ENCODE data around the gene MACROD2. TPM values are rescaled to one million over a fixed set of nuclear protein-coding genes. Genes with fewer than 3 reads are reported as not detected.
"Not testable (repeated sequence)": the region's sequence is repeated elsewhere in the genome, so short reads cannot be mapped to it uniquely, and the experiment has no call there.

Gene MACROD2
- total RNA-seq, 4 donors from 2014 or later: 12.6 to 60.3 (median 18.9) TPM

DNA sequence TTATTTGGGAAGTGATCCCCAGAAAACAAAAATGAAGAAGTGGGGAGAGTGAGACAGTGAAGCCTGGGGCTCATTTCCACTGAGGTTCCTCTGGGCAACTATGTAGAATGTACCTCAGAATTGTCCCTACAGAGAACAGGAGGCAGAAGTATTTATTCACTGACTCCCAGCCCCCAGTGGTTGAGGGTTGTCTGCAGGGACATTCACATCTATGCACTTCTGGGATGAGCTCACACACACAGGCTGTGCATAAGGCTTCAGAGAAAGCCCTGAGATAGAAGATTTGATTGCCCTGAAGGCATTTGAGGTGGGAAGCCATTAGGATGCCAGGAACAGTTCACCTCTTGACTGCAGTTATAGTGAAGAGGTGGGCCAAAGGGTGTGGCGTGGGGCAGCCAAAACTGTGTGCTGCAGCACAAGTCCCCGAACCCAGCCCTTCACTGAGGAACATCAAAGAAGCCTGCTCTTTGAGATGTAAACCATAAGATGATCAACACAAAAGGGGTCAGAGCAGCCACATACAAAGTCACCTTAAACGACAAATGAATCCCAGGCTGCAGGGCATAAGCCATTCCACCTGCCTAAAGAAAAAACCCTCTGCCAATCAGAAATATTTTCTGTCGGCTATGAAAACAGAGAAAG, 1195.9 kb downstream of the MACROD2 start:
- 57% methylated on average over 4 of the region's 4 CpGs for WGBS
- no peak overlapping the region for H3K27ac ChIP-seq

DNA sequence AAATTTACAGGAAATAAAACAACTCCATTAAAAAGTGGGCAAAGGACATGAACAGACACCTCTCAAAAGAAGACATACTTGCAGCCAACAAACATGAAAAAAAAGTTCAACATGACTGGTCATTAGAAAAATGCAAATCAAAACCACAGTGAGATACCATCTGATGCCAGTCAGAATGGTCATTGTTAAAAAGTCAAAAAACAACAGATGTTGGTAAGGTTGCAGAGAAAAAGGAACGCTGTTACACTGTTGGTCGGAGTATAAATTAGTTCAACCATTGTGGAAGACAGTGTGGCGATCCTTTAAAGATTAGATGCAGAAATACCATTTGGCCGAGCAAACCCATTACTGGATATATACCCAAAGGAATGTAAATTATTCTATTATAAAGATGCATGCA, 1200.1 kb downstream of the MACROD2 start:
- Histone ChIP-seq H3K4me1 (no peaks in the 10 kb centered on the region), H3K36me3 (no peaks in the 10 kb centered on the region), H3K9me3 (no peaks in the 10 kb centered on the region), H3K27ac (no peak overlapping the region), H3K27me3 (no peaks in the 10 kb centered on the region), H3K4me3 (no peak overlapping the region)
- over 99% methylated on average over 4 of the region's 4 CpGs for WGBS
- no peak for DNase-seq (ENCODE audit: low spot score in 2 of 2)
- no peak for TF ChIP-seq EP300 (IDR thresholded peaks at IDR 0.05)
- TF ChIP-seq POLR2A (IDR thresholded peaks at IDR 0.05): no peak
- no peak for TF ChIP-seq POLR2AphosphoS5 (IDR thresholded peaks at IDR 0.05)
- TF ChIP-seq, protein P1, sequence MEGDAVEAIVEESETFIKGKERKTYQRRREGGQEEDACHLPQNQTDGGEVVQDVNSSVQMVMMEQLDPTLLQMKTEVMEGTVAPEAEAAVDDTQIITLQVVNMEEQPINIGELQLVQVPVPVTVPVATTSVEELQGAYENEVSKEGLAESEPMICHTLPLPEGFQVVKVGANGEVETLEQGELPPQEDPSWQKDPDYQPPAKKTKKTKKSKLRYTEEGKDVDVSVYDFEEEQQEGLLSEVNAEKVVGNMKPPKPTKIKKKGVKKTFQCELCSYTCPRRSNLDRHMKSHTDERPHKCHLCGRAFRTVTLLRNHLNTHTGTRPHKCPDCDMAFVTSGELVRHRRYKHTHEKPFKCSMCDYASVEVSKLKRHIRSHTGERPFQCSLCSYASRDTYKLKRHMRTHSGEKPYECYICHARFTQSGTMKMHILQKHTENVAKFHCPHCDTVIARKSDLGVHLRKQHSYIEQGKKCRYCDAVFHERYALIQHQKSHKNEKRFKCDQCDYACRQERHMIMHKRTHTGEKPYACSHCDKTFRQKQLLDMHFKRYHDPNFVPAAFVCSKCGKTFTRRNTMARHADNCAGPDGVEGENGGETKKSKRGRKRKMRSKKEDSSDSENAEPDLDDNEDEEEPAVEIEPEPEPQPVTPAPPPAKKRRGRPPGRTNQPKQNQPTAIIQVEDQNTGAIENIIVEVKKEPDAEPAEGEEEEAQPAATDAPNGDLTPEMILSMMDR (IDR thresholded peaks at IDR 0.05): no peak

More for the DNA sequence above, 1195.9 kb downstream of the MACROD2 start:
- no peaks in the 10 kb centered on the region for H3K36me3 ChIP-seq
- TF ChIP-seq POLR2A (IDR thresholded peaks at IDR 0.05) (no peak), EP300 (IDR thresholded peaks at IDR 0.05) (no peak), POLR2AphosphoS5 (IDR thresholded peaks at IDR 0.05) (no peak)
- TF ChIP-seq, protein P1 (IDR thresholded peaks at IDR 0.05): no peak
- no peaks in the 10 kb centered on the region for H3K27me3 ChIP-seq
- no peaks in the 10 kb centered on the region for H3K9me3 ChIP-seq
- H3K4me1 ChIP-seq: no peaks in the 10 kb centered on the region
- H3K4me3 ChIP-seq: no peak overlapping the region
- no peak for DNase-seq (ENCODE audit: low spot score in 2 of 2)

DNA sequence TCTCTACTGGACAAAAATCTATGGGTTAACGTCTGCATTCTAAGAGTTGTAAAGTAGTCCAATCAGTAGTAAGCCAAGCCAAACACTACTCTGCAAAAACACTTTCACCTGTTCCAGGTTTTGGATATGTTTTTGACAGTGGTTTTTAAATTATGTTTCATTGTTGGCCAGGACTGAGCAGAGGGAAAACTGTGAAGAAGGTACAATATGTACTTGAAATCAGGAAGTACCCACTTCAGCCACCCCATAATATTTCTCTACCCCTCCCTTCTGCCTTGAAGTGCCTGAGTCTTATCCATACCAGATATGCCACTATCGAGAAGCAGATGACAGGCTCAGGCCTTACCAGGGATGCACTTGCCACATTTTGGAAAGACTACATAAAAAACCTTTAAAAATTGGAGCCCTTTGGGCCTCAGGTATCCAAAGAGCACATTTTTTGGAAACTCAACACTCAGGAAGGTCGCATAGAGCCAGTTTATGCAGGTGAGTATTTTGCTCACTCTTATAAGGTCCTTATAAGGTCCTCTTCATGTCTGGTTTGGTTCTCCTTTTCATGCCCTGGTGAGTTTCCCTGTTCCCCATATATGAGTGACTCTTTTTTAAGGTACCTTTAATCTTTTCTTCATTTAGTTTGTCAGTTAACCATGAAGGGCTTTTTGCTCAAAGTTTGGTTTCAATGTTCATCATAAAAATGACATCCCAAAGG, 1201.4 kb downstream of the MACROD2 start:
- Histone ChIP-seq H3K4me1 (no peaks in the 10 kb centered on the region), H3K27me3 (no peaks in the 10 kb centered on the region), H3K27ac (no peak overlapping the region), H3K36me3 (no peaks in the 10 kb centered on the region), H3K9me3 (no peaks in the 10 kb centered on the region), H3K4me3 (no peak overlapping the region)
- TF ChIP-seq, protein P1 (IDR thresholded peaks at IDR 0.05): no peak
- no peak for TF ChIP-seq POLR2AphosphoS5 (IDR thresholded peaks at IDR 0.05)
- TF ChIP-seq POLR2A (IDR thresholded peaks at IDR 0.05): no peak
- no peak for TF ChIP-seq EP300 (IDR thresholded peaks at IDR 0.05)
- 83% methylated on average over 3 of the region's 3 CpGs for WGBS
- DNase-seq (ENCODE audit: low spot score in 2 of 2): no peak

DNA sequence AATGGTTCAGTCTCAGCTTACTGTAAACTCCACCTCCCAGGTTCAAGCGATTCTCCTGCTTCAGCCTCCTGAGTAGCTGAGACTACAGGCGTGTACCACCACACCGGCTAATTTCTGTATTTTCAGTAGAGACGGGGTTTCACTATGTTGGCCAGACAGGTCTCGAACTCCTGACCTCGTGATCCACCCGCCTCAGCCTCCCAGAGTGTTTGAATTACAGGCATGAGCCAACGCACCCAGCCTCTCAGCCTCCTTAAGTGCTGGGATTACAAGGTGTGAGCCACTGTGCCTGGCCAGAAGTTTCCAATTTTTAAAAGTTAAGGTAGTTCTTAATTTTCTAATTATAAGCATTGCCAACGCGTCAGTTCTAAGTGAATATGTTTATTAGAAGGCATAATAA, 1202.7 kb downstream of the MACROD2 start:
- not testable (repeated sequence) for H3K9me3 ChIP-seq; H3K36me3 ChIP-seq; H3K27ac ChIP-seq; H3K27me3 ChIP-seq; H3K4me3 ChIP-seq; DNase-seq (ENCODE audit: low spot score in 2 of 2); H3K4me1 ChIP-seq
- WGBS: 90% methylated on average over 10 of the region's 10 CpGs

DNA sequence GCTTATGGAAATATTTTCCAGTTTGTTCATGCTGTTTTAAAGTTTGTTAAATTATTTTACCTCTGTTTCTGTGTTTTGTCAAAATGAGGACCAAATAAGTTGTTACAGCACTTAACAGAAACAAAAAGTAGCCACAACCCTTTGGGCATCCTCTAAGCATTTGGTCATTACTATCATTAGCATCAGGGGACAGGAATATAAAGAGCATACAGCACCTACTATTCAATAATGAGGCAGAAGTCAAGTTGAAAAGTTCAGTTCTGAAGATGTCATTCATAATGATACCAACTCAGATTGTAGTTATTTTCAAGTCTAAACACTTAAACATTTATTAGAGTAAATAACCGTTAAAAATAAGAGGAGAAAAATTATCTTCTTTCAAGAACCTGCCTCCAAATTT, 1204.4 kb downstream of the MACROD2 start:
- Histone ChIP-seq H3K9me3 (peaks cover 6% of the 10 kb centered on the region), H3K27me3 (no peaks in the 10 kb centered on the region), H3K4me3 (no peak overlapping the region), H3K27ac (no peak overlapping the region), H3K36me3 (no peaks in the 10 kb centered on the region), H3K4me1 (no peaks in the 10 kb centered on the region)
- 90% methylated on average over 1 of the region's 1 CpG for WGBS
- no peak for DNase-seq (ENCODE audit: low spot score in 2 of 2)
- TF ChIP-seq POLR2A (IDR thresholded peaks at IDR 0.05) (no peak), POLR2AphosphoS5 (IDR thresholded peaks at IDR 0.05) (no peak), EP300 (IDR thresholded peaks at IDR 0.05) (no peak)
- TF ChIP-seq, protein P1 (IDR thresholded peaks at IDR 0.05): no peak

All from suprapubic skin (tissue), 4 donors.